Endothelial cell of umbilical vein (primary cell): Measurements from ENCODE around the gene NQO2.

ENCODE experiments used
- EZH2 ChIP-seq: IDR thresholded peaks from 2 replicates; pipeline ENCODE4 v1.6.1; 2012; ENCODE audit warnings: borderline replicate concordance, low read depth, mild to moderate bottlenecking, moderate library complexity, low read length, inconsistent platforms; ENCODE audit not compliant: severe bottlenecking
- POLR2A ChIP-seq: IDR thresholded peaks from 2 replicates; pipeline ENCODE4 v1.6.1; 2012; ENCODE audit warnings: low read depth, mild to moderate bottlenecking, control low read depth, low read length

GRCh38 chr6:3026791-3027626 is 27.3 kb downstream of the NQO2 start:
- no peak for TF ChIP-seq POLR2A
- TF ChIP-seq EZH2: no peak
